HCT116 (cell line): ENCODE measurements around the gene AACS. TPM values are rescaled to one million over a fixed set of nuclear protein-coding genes. Genes with fewer than 3 reads are reported as not detected.

Source experiments
- ATAC-seq: fragments of 200-7000 bp; cut with Tn5 transposase; 2 replicates; pipeline ENCODE4 v1.9.1; 2020; ENCODE audit warnings: mild to moderate bottlenecking, moderate library complexity
- BruUV-seq: library from RNA; stranded (reverse); fragments of 400-500 nt; replicated peaks from 2 replicates; lab custom pipeline; 2021; lab: Mats Ljungman, UMichigan
- CTCF ChIA-PET: fragments of 300-600 bp; sonication (Branson Sonifier 250); formaldehyde crosslinking; loops from one replicate; lab custom pipeline; 2021; ENCODE audit warnings: antibody characterized with exemption; lab: Charles Lee
- POLR2A ChIA-PET: fragments of 300-600, 350-600 bp; sonication (Branson Sonifier 250); formaldehyde crosslinking; loops from one replicate; lab custom pipeline; 2021; ENCODE audit warnings: antibody characterized with exemption; lab: Charles Lee
- RAD21 ChIA-PET, 2 experiments: fragments of 300-600 bp; sonication (Branson Sonifier 250); formaldehyde crosslinking; loops; one replicate each; lab custom pipeline; 2023; ENCODE audit warnings: low total read pairs in 2 of 2; ENCODE audit not compliant: uncharacterized antibody in 2 of 2, unreplicated experiment in 2 of 2, low non-redundant PET in 1 of 2; lab: Charles Lee
- DNase-seq: peaks from one replicate; pipeline ENCODE4 v3.0.0-alpha.2; 2010; ENCODE audit warnings: low read depth, low spot score
- H2AFZ ChIP-seq: fragments of 200-600 bp; shearing (Covaris generic), sonication (generic); 2 replicates; pipeline ENCODE4 v1.6.1; 2017; ENCODE audit warnings: low read depth, mixed run types, mixed read lengths, antibody characterized with exemption, low read length; ENCODE audit not compliant: poor library complexity, severe bottlenecking
- H3K27ac ChIP-seq: 2 replicates; pipeline ENCODE4 v1.5.1; 2012; ENCODE audit warnings: low read depth, low read length
- H3K27me3 ChIP-seq: fragments of 200-600 bp; sonication (generic); 2 replicates; pipeline ENCODE4 v1.6.1; 2016; ENCODE audit warnings: mixed run types, low read length, mixed read lengths; ENCODE audit not compliant: insufficient read depth
- H3K36me3 ChIP-seq, 2 experiments: fragments of 200-500 bp in 1 of 2; fragments of 200-600 bp in 1 of 2; sonication (Bioruptor generic) in 1 of 2; sonication (generic) in 1 of 2; 2 replicates each; pipeline versions ENCODE4 v1.5.1 to v1.6.1; 2014 to 2016; ENCODE audit warnings: low read length in 2 of 2, inconsistent platforms in 1 of 2, mixed read lengths in 1 of 2, mixed run types in 1 of 2; ENCODE audit not compliant: insufficient read depth in 2 of 2, control insufficient read depth in 1 of 2
- H3K4me1 ChIP-seq, 2 experiments: fragments of 200-600 bp in 1 of 2; sonication (generic) in 1 of 2; 2 replicates each; pipeline versions ENCODE4 v1.5.1 to v1.6.1; 2012 to 2017; ENCODE audit warnings: low read length in 2 of 2, inconsistent platforms in 1 of 2, mild to moderate bottlenecking in 1 of 2, mixed read lengths in 1 of 2, mixed run types in 1 of 2, moderate library complexity in 1 of 2; ENCODE audit not compliant: insufficient read depth in 2 of 2, control insufficient read depth in 1 of 2
- H3K4me2 ChIP-seq: fragments of 200-600 bp; sonication (generic); 2 replicates; pipeline ENCODE4 v1.6.1; 2017; ENCODE audit warnings: mixed run types, low read length, mixed read lengths
- H3K4me3 ChIP-seq, 2 experiments: fragments of 200-600 bp in 1 of 2; sonication (generic) in 1 of 2; replicated peaks in 1 of 2; 2 replicates each; pipeline ENCODE4 v1.5.1; 2011 to 2016; ENCODE audit warnings: low read length in 2 of 2, control low read depth in 1 of 2, low read depth in 1 of 2, mild to moderate bottlenecking in 1 of 2, mixed read lengths in 1 of 2, mixed run types in 1 of 2
- H3K79me2 ChIP-seq: fragments of 200-600 bp; sonication (generic); 2 replicates; pipeline ENCODE4 v1.6.1; 2017; ENCODE audit warnings: mild to moderate bottlenecking, mixed run types, low read length, moderate library complexity, mixed read lengths; ENCODE audit not compliant: insufficient read depth
- H3K9ac ChIP-seq: fragments of 200-600 bp; sonication (generic); 2 replicates; pipeline ENCODE4 v1.6.1; 2016; ENCODE audit warnings: low read length, mixed read lengths
- H3K9me2 ChIP-seq: fragments of 200-600 bp; sonication (generic), shearing (Covaris generic); 2 replicates; pipeline ENCODE4 v1.6.1; 2017; ENCODE audit warnings: mixed run types, mild to moderate bottlenecking, moderate library complexity; ENCODE audit not compliant: insufficient read depth
- H3K9me3 ChIP-seq, 2 experiments: fragments of 200-500 bp in 1 of 2; fragments of 200-600 bp in 1 of 2; sonication (Bioruptor generic) in 1 of 2; sonication (generic) in 1 of 2; 2 replicates each; pipeline ENCODE4 v1.6.1; 2014 to 2017; ENCODE audit warnings: low read length in 2 of 2, mixed read lengths in 2 of 2, inconsistent platforms in 1 of 2, low read depth in 1 of 2, mild to moderate bottlenecking in 1 of 2, mixed run types in 1 of 2, moderate library complexity in 1 of 2; ENCODE audit not compliant: control insufficient read depth in 1 of 2, insufficient read depth in 1 of 2
- H4K20me1 ChIP-seq: fragments of 200-600 bp; sonication (generic), shearing (Covaris generic); 2 replicates; pipeline ENCODE4 v1.6.1; 2017; ENCODE audit warnings: mixed run types, mild to moderate bottlenecking, moderate library complexity; ENCODE audit not compliant: insufficient read depth
- CTCF ChIP-seq, 3 experiments: fragments of 200-600 bp in 1 of 3; sonication (generic) in 1 of 3; IDR thresholded peaks in 2 of 3; conservative IDR thresholded peaks in 1 of 3; 2 replicates each; pipeline ENCODE4 v1.5.1; 2012 to 2017; ENCODE audit warnings: low read depth in 2 of 3, low read length in 2 of 3, antibody characterized with exemption in 1 of 3, borderline replicate concordance in 1 of 3, control low read depth in 1 of 3, mild to moderate bottlenecking in 1 of 3, mixed read lengths in 1 of 3, mixed run types in 1 of 3, moderate library complexity in 1 of 3; ENCODE audit not compliant: insufficient read depth in 1 of 3
- SIN3A ChIP-seq: IDR thresholded peaks from 2 replicates; pipeline ENCODE4 v1.6.1; 2012; ENCODE audit warnings: low read depth
- intact Hi-C: fragments of 100-400 bp; cut with micrococcal nuclease; formaldehyde crosslinking; loops from 2 replicates; pipeline ENCODE4 v1.10.0; 2022
- total RNA-seq: library from RNA; stranded (reverse); gene quantifications from one replicate; pipeline ENCODE4 v1.2.1, GENCODE V29; 2021; ENCODE audit not compliant: unreplicated experiment
- TF ChIP-seq, protein P1 (sequence below): IDR thresholded peaks from 2 replicates; pipeline ENCODE4 v1.6.1; 2012
- TF ChIP-seq, protein P2 (sequence below): IDR thresholded peaks from 2 replicates; pipeline ENCODE4 v1.6.1; 2012; ENCODE audit warnings: low read depth

Gene AACS
- total RNA-seq, 1 experiment from 2014 or later = 16.0 TPM

GRCh38 chr12:125081427-125081826, 16.2 kb downstream of the AACS start:
- H3K27me3 ChIP-seq = no peaks in the 10 kb centered on the region
- H3K9me3 ChIP-seq = no peaks in the 10 kb centered on the region
- CTCF ChIA-PET = no interaction called here
- H4K20me1 ChIP-seq = no peaks in the 10 kb centered on the region
- no peak overlapping the region for H2AFZ ChIP-seq
- no TSS peak for BruUV-seq
- peaks cover 14 to 20% of the 10 kb centered on the region in 2 experiments; a peak in 3 of 4 replicates for H3K36me3 ChIP-seq
- DNase-seq = no peak
- H3K9me2 ChIP-seq = no peaks in the 10 kb centered on the region
- POLR2A ChIA-PET = no interaction called here
- no peak overlapping the region for H3K4me2 ChIP-seq
- RAD21 ChIA-PET = no interaction called here
- no peaks in the 10 kb centered on the region for H3K79me2 ChIP-seq
- intact Hi-C loops = no loop called here
- no peak overlapping the region for H3K4me3 ChIP-seq
- H3K4me1 ChIP-seq = no peaks in the 10 kb centered on the region
- TF ChIP-seq, protein P1, sequence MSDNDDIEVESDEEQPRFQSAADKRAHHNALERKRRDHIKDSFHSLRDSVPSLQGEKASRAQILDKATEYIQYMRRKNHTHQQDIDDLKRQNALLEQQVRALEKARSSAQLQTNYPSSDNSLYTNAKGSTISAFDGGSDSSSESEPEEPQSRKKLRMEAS = no peak
- TF ChIP-seq SIN3A = no peak
- TF ChIP-seq, protein P2, sequence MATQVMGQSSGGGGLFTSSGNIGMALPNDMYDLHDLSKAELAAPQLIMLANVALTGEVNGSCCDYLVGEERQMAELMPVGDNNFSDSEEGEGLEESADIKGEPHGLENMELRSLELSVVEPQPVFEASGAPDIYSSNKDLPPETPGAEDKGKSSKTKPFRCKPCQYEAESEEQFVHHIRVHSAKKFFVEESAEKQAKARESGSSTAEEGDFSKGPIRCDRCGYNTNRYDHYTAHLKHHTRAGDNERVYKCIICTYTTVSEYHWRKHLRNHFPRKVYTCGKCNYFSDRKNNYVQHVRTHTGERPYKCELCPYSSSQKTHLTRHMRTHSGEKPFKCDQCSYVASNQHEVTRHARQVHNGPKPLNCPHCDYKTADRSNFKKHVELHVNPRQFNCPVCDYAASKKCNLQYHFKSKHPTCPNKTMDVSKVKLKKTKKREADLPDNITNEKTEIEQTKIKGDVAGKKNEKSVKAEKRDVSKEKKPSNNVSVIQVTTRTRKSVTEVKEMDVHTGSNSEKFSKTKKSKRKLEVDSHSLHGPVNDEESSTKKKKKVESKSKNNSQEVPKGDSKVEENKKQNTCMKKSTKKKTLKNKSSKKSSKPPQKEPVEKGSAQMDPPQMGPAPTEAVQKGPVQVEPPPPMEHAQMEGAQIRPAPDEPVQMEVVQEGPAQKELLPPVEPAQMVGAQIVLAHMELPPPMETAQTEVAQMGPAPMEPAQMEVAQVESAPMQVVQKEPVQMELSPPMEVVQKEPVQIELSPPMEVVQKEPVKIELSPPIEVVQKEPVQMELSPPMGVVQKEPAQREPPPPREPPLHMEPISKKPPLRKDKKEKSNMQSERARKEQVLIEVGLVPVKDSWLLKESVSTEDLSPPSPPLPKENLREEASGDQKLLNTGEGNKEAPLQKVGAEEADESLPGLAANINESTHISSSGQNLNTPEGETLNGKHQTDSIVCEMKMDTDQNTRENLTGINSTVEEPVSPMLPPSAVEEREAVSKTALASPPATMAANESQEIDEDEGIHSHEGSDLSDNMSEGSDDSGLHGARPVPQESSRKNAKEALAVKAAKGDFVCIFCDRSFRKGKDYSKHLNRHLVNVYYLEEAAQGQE = no peak
- TF ChIP-seq CTCF (IDR thresholded peaks at IDR 0.05 in 2 of 3, conservative IDR thresholded peaks at IDR 0.05 in 1 of 3; ENCODE audit: borderline replicate concordance in 1 of 3, insufficient read depth in 1 of 3, low read depth in 2 of 3, low read length in 2 of 3) = no peak
- no peak overlapping the region for H3K27ac ChIP-seq
- ATAC-seq = no peak
- no peak overlapping the region for H3K9ac ChIP-seq
